HG02759 (cell line): Measurements from ENCODE around the gene LIX1L.

Source experiments
- ATAC-seq: cut with Tn5 transposase; IDR thresholded peaks from one replicate; pipeline ENCODE4 v1.9.1; 2021; ENCODE audit warnings: mild to moderate bottlenecking, moderate library complexity; ENCODE audit not compliant: unreplicated experiment

LIX1L gene

DNA sequence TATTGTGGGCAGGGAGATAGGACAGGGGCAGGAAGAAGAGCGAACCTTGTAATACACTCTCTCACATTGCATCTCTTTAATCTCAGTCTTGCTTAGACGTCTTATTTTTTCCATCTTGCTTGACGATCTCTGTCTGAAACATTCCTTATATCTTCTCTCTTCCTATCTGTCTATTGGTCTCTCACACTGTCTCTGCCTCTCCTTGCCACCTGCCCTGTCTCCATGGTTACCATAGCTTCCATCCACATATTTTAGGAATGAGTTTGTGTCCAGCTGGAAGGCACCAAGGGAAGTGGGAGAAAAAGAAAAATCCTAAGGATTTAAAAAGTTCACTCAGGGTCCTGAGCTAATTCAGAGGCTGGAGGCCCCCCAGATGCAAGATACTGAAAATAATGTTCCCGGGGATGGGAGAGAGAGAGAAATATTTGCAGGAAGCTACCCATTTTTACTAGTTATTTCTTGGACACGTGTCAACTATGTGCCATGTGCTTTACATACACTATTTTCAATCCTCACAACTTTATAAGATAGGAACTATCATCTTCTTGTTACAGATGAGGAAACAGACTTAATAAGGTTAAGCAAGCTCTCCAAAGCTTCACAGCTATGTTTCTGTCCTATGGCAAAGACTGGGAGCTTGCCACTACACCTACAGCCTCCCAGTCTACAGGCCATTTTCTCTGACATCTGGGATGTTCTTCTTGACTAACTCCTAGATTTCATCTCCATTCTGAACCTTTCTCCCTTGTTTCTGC, 5.6 kb upstream of the LIX1L start:
- ATAC-seq, result no peak

DNA sequence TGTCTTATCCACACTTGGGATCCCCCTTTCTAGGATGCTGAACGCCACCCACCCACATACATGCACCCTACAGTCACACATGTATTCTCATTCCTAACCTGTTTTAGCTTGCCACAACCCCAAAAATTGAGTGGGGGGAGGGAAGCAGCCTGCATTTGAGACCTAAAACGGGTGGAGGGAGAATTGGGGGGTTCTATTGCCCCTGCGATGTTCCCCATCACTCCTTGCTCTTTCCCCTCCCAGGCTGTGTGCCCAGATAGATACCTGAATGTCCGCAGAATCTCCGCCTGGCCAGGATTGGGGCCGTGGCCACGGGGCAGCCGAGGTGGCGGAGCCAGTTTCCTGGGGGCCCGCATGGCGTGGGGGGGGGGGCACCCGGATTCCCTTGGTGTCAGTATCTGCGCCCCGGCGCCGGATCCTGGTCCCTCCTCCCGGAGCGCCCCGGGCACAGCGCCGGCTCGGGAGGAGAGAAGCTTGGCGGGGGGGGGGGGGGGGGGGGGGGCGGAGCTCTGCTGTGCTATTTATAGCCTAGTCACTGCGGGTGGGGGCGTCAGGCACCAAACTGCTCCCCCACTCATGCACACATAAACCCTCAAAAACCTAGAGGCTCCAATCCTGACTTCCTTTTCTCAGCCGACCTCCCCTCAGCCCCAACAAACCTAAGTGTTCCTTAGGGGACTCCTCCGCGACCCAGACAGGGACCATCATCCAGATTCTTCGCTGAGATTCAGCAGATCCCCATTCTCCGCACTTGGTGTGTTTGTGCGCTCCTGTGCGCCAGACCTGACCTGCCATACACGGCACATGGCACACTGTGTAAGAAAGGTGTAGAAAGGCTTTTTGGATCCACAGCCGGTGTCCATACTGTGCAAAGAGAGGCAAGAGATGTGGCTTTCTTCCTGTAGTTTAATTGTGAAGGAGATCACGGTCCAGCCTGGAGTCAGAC, 4.6 kb upstream of the LIX1L start:
- no peak for ATAC-seq

DNA sequence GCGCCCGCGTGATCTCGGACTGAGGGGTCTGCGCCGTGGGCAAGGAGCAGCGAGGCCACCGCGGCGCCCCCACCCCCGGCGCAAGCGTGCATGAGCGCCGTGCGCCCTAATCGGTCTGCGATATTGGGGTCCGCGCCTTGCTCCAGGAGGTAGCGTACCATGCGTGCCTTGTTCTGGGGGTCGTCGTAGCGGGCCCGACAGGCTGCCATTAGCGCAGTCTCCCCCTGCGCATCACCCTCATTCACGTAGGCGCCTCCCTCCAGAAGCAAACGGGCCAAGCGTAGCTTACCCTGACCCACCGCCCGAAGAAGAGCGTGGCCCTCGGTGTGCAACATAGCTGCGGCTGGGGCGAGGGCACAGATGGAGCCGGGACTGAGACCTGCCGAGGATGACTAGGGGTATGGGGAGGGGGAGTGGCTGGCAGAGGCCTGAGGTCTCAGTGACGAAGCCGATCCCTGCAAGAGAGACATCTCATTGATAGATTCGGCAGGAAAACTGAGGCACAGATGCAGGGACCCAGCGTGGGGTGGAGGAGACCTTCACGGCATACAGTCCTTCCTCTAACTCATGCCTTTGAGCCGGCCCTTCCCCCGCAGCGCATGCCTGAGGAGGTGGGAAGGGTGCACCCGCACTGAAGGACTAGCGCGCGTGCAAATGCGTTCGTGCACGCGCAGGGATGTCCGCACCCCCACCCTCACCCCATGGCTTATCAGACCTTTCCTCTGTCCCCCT, 3.8 kb upstream of the LIX1L start:
- no peak for ATAC-seq

DNA sequence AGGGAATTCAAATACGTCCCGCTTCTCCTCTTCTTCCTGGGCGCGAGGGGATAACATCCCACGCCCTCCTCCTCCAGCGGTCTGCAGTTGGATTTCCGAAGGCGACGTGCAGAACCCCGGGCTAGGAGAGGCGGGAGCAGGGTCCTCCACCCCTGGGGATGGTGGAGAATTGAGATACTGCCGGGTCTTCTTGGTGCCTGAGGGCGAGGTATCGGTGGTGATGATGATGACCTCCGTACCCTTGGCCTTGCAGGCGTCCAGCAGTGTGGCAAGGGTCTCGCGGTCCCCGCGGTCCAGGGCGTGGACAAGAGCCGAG, 3.2 kb upstream of the LIX1L start:
- ATAC-seq, result no peak

DNA sequence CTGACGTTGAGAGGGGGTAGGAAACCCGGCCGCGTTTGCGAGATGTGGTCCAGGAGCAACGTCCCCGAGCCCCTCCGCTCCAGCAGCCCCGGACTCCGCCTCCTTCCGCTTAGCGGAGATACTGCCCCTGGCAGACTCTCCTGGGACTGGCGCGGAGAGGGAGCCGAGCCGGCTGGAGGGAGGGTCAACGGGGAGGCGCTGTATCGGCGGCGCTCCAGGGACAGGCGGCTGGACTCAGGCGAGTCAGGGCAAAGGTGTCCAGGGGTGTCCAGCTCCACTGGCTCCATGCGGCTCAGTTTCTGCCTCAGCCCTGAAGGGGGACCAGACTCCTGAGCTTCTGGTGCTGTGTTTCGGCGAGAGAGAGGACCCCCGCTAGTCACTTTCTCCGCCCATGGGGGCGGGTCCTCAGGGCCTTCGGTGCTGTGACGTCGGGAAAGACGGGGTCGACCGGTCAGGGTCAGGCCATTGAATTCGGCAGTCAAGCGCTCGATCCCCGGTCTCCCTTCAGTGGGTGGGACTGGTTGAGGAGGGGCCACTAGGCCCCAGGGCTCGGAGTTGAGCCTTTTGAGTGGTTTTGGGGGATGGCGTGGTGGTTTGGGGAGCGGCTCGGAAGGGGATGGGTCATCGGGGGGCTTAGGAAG, 2.8 kb upstream of the LIX1L start:
- ATAC-seq, result no peak

DNA sequence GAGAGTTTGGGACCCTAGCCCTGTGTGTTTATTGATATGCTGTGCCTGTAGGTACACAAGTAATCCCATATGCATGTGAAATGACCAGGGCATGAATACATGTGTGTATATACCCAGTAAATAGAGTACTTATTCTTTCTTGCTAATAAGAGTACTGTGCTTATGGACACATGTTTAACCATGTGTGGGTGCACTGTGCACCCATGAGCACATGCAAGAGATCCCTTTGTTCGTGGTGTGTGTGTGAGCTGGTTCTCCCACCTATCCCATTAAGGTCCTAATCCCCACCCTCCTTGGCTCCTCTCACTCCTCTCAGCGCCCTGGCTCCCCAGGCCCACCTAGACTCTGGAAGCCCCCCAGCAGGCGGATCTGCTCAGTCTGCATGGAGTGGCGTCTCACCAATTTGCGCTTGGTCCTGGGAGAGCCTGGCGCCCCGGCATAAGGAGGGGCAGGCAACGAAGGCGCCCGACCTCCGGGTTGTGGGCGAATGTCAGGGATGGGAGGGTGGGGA, 2.2 kb upstream of the LIX1L start:
- no peak for ATAC-seq

DNA sequence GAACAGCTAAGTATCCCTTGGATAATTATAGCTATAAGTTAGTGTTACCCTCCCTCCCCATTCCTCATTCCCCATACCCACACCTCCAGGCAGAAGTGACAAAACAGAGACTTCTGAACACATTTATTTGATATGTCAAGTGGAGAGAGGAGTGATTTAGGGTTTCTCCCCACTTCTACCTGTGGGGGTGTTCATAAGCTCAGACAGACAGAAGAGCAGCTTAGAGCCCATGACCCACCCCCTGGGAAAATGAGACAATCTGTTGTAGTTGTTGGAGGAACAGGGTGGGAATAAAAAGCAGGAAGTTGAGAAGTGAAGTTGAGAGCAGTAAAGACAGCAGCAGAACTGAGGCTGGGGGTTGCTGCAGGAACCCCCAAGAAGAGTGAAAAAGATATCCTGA, 1.5 kb upstream of the LIX1L start:
- ATAC-seq, result no peak

DNA sequence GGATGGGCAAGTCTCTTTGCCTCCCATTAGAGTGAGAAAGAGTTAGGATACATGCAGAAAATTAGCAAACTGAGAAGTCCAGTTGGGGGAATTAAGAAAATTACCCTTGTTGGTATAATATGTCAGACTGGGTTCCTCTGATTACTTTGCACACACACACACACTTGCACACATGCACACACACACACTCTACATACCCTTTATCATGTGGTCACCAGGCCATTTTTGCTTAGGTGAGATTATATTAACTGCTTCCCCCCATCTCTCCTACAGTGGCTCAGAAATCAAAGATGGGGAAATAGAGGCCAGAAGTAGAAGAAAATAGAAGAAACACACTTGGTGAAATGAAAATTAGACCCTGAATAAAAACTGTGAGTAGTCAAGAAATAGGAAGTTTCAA, 917 bp upstream of the LIX1L start:
- no peak for ATAC-seq

DNA sequence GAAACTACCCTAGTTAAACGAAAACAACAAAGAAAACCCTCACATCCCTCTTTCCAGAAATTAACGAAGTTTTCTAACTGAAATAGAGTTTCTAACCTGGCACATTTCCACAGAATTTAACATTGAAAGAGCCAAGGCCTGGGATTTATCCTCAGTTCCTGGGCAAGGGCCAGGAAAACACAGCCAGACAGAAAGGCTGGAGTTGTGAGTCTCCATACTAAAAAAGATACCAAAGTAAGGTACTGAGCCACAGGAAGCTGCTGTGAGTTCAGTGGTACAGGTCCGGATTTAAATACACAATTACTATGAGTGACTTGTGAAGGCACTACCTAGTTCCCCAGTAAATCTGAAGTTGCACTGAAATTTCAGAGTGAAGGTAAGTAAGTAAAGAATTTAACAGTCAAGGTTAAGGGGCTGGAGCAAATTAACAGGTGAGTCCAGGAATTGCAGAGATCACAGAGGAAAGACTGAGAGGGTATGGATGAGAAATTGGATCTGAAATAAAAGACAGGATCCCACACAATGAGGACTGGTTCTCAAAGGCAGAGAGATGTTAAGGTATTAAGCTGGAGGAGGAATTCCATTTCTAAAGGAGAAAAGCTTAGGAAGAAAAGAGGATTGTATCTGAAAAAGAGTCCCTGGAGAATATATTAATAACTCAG, 905 bp downstream of the LIX1L start:
- ATAC-seq, result no peak

DNA sequence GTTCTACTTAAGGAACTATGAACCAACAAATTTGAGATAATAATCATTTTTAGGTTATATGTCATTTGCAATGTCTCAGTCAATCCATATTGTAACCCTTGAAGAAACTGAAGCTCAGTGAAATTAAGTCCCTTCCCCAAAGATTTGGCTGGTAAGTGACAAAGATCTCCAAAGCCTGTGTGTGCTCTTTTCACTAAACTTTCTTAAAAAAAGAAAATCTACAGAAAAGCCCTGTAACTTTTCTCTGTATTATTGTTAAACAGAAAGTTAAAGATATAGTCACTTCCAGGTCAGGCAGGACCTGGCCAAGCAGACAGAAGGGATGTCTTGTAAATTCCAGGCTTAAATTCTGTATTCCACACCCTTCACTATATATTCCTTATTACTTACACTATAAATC, 1.5 kb downstream of the LIX1L start:
- ATAC-seq, result no peak

DNA sequence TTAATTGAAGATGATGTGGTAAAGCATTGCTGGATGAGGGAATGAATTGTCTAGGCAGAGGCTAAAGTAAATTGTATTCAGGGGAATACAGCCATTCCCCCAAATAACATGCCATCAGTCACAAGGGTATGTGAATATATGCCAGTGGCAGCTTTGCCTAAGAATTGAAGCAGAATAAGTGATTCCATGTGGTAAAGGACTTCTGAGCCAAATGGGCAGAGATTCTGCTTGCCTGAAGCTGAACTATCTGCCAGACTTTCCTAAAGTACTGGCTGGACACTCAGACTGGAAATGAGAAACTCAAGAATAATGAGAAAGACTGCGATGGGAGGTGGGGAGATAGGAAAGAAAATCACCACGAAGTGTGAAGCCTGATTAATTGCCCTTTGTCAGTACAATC, 2.4 kb downstream of the LIX1L start:
- no peak for ATAC-seq

DNA sequence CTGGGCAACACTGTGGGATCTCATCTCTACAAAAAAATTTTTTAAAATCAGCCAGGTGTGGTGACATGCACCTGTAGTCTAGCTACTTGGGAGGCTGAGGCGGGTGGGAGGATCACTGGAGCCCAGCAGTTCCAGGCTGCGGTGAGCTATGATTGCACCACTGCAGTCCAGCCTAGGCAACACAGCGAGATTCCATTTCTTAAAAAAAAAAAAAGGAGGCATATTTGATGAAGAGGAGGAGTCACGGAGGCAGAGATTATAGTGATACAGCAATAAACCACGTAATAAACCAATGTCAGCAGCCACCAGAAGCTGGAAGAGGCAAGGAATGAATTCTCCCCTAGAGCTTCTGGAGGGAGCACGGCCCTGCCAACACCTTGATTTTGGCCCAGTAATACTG, 4.0 kb downstream of the LIX1L start:
- ATAC-seq, result no peak

DNA sequence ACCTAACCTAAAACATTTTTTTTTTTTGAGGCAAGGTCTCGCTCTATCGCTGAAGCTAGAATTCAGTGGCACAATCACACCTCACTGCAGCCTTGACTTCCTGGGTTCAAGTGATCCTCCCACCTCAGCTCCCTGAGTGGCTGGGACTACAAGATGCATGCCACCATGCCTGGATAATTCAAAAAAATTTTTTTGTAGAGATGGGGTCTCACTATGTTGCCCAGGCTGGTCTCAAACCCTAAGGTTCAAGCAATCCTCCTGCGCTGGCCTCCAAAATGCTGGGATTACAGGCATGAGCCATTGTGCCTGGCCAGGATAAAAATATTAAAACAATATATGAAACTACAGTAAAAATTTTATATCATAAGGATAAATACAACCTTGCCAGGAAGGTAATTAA, 4.9 kb downstream of the LIX1L start:
- ATAC-seq, result no peak

DNA sequence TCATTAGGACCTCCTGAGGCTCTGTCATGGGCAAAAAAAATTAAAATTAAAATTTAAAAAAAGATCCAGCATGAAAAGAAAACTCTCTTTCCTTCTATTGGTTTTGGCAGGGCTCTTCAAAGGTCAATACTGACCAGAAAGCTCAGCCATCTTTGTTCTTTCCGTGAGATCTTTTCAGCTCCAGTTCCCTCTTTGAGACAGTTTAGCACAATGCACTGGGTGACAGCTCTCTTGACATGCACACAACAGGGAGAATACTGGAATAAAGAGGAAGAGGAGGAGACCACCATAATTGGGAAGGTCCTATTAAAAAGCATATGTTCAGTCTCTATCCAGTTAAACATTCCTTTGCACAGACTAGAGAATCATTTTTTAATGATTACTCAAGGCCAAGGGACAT, 6.3 kb downstream of the LIX1L start:
- ATAC-seq, result no peak

DNA sequence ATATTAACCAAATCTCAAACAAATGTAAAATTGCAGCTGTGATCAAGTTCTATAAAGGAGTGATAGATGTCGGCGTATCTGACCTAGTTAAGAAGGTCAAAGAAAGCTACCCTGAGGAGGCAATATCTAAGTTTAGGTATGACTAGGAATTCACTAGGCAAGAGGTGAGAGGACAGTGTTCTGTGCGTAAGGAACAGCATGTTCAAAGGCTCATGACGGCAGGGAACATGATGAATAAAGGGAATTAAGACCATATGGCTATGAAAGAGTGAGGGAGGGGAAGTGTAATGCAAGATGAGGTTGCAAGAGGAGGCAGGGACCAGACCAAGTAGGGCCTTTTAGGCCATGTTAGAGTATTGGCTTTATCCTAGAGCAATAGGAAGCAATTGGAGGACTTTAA, 8.6 kb downstream of the LIX1L start:
- no peak for ATAC-seq

DNA sequence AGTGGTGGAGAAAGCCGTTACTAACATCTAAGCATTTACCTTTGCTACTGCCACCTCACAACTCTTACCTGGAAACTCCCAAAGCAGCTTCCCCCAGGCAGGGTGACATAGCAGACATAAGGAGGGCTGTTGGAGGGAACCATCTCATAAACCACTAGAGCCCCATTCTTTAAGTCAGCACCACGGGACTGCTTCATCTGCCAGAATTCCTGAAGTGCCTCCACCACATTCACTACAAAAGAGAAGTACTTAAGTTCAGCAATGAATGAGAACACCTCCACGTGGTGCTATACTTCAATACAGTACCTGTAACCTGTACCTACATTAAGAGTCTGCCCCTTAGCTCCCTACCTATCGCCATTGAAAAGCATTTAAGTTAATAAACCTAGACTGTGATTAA, 10.3 kb downstream of the LIX1L start:
- ATAC-seq, result no peak

DNA sequence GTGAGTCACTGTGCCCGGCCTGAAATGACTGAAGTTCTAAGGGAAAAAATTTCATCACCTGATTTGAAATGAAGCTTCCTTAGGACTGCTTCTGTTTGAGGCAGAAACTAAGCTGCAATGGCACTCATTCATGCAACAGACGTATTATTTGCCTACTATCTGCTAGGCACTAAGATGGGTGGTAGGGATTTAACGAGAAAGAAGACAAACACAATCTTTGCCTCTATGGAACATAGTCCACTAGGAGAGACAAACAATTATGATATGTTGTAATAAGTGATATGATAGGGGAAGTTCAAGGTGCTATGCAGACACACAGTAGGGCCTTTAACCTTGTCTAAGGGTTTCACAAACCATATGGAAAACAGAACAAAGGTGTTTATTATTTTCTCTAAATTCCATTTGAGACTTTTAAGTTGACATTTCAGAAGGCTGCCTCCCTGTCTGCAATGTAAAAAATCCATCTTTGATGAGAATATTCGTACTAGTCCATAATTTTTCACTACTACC, 11.3 kb downstream of the LIX1L start:
- ATAC-seq, result no peak

DNA sequence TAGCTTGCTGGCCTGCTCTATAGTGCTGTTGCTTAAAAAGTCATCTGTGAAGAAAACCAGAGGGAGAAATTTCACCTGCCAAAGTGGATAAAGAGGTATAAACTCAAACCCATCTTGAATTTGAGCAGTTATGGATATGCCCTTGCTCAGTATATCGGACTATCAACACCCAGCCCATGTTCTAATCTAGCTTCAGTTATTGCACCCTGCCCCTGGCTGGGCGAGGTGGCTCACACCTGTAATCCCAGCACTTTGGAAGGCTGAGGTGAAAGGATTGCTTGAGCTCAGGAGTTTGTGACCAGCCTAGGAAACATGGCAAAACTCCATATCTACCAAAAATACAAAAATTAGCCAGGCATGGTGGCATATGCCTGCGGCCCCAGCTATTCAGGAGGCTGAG, 13.3 kb downstream of the LIX1L start:
- ATAC-seq, result no peak

DNA sequence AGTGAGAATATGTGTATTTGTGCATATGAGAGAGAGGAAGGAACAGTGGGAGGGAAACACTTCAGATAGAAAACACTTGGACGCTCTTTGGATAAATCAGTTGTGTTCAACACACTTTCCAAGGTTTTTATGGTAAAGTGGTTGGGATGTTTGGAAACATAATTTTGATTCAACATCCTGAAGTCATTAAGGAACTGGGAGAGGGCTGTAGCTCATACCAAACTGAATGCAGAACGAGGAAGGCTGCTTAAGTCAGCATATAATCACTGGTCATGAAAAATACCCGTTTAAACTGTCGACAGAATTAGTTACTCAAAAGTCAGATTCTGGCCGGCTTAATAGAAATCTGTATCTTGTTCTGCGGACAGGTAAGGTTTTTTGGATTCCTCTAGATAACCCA, 14.9 kb downstream of the LIX1L start:
- ATAC-seq, result no peak

DNA sequence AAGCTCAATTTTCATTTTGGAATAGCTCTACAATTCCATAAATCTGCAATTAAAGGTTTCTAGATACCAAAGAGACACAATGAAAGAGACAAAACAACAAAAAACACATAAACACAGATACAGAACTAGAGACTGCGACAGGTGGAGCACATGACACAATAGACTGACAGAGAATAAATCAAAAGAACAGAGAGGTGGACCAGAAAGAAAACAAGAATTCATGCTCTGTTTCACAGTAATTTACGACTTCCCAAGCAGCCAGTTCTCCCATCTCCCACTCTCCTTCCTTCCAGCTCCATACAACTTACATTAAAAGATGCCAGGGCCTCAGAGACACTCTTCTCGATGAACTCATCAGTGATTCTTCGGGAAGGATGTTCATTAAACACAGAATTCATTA, 15.4 kb downstream of the LIX1L start:
- ATAC-seq, result no peak
